ENCODE measurements around the gene LGALS1. TPM values are rescaled to one million over a fixed set of nuclear protein-coding genes. Genes with fewer than 3 reads are reported as not detected.

Gene LGALS1
- polyA plus RNA-seq (2013, experiment 1 of 2) = 1,236 TPM
- polyA plus RNA-seq (2013, experiment 2 of 2) = 1,057 TPM

DNA sequence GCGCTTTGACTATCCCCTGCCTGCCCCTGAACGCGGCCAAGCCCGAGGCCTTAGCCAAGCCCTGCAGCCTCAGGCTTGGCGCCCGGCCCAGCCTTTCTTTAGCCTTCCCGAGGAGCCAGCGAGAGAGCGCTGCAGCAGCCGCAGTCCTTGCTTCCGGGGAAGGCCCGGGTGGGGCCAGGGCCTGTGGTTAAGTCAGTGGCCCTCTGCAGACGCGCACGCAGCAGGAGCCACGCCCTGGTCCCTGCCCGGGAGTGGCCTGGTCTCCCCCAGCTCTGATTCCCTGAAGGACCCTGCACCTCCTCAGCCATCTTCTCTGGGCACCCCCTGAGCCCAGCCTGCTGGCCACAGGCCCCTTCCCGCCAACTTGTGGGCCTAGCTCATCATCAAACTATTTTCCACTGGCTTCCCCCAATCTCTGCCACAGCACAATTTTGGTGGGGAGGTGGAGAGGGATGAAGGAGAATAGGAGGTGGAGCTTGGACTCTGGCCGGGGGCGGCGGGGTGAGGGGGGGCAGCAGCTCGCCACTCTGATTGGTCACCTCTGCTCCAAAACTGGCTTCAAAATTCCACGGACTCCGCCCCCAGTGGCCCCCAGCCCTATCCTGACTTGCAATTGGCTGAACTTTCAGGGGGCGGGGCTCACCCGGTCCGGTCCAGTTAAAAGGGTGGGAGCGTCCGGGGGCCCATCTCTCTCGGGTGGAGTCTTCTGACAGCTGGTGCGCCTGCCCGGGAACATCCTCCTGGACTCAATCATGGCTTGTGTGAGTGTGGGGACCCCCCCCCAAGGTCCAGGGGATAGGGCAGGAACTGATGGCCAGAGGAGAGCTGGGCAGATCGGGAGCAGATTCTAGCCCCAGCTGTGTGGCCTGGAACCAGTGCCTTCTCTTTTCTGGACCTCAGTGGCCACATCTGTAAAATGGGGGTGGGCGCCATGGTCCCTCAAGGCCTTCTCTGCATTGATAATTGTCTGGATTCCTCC is at the start of gene LGALS1:
LGALS1 (plus strand) TSS at position 686 of the 979 bp plus-strand sequence; CDS start at position 753, 67 bp downstream.
- H3K4me1 ChIP-seq (ENCODE audit: control insufficient read depth, insufficient read depth, low read length, poor library complexity, severe bottlenecking) = peaks cover 6% of the 10 kb centered on the region
- H3K27ac ChIP-seq (ENCODE audit: low read depth, low read length, severe bottlenecking) = peak within 1 kb of the TSS; percentile 88
- 32 to 53% methylated on average over 26 to 28 of the region's 34 CpGs for WGBS, 2 experiments (ENCODE audit: insufficient coverage in 2 of 2)
- peak within 1 kb of the TSS; percentile 52 for H3K4me3 ChIP-seq (ENCODE audit: extremely low read depth, insufficient read depth, low read length, poor library complexity, severe bottlenecking)
- H3K36me3 ChIP-seq (ENCODE audit: control insufficient read depth, insufficient read depth, low read length) = peaks cover 9% of the 10 kb centered on the region
- H3K9me3 ChIP-seq (ENCODE audit: control insufficient read depth, low read length) = no peaks in the 10 kb centered on the region

GRCh38 chr22:37625737-37626136 is 49.7 kb upstream of the LGALS1 start:
- H3K27ac ChIP-seq (ENCODE audit: low read depth, low read length, severe bottlenecking) = no peak overlapping the region
- WGBS, 2 experiments (ENCODE audit: insufficient coverage in 2 of 2) = 97% methylated on average over 6 to 12 of the region's 14 CpGs
- no peaks in the 10 kb centered on the region for H3K9me3 ChIP-seq (ENCODE audit: control insufficient read depth, low read length)
- peaks cover 47% of the 10 kb centered on the region for H3K36me3 ChIP-seq (ENCODE audit: control insufficient read depth, insufficient read depth, low read length)
- H3K4me3 ChIP-seq (ENCODE audit: extremely low read depth, insufficient read depth, low read length, poor library complexity, severe bottlenecking) = no peak overlapping the region
- H3K4me1 ChIP-seq (ENCODE audit: control insufficient read depth, insufficient read depth, low read length, poor library complexity, severe bottlenecking) = peaks cover 12% of the 10 kb centered on the region

DNA sequence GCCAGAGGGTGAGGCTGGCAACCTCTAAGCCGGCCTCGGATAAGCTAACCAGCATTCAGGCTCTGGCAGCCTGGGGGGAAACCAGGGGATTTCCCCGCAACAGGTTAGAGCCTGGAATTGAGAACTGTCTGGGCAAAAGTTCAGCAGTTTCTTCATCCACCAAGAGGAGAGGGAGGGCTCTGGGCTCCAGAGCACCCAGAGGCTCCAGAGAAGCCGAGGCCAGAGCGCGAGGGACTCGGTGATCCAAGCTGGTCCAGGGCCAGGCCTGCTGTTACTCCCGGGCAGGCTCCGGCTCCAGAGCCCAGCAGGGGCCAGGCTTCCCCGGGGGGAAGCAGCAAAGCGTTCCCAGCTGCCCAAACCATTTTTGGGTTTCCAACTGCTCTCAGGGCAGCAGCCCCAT is 49.3 kb upstream of the LGALS1 start:
- peak overlapping the region; percentile 10 for H3K27ac ChIP-seq (ENCODE audit: low read depth, low read length, severe bottlenecking)
- H3K4me1 ChIP-seq (ENCODE audit: control insufficient read depth, insufficient read depth, low read length, poor library complexity, severe bottlenecking) = peaks cover 12% of the 10 kb centered on the region
- no peak overlapping the region for H3K4me3 ChIP-seq (ENCODE audit: extremely low read depth, insufficient read depth, low read length, poor library complexity, severe bottlenecking)
- WGBS, 2 experiments (ENCODE audit: insufficient coverage in 2 of 2) = 94 to 95% methylated on average over 11 of the region's 11 CpGs
- H3K36me3 ChIP-seq (ENCODE audit: control insufficient read depth, insufficient read depth, low read length) = peaks cover 45% of the 10 kb centered on the region
- no peaks in the 10 kb centered on the region for H3K9me3 ChIP-seq (ENCODE audit: control insufficient read depth, low read length)

DNA sequence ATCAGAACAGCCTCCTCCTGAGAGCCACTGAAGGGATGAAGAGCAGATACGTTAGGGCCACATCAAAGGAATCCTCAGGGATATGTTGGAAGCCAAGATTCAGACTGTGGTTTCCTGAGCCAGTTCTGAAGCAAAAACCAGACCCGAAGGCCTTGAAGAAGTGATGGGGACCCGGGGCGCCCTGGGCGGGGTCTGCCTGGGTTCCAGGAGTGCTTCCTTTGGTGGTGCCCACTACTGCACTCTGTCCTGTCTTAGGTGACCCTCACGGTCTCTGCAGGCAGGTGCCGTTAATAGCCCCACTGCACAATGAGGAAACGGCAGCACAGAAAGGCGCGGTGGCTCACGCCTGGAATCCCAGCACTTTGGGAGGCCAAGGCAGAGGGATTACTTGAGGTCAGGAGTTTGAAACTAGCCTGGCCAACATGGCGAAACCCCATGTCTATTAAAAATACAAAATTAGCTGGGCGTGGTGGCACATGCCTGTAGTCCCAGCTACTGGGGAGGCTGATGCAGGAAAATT is 48.8 kb upstream of the LGALS1 start:
- H3K27ac ChIP-seq (ENCODE audit: low read depth, low read length, severe bottlenecking) = peak overlapping the region; percentile 10
- no peak overlapping the region for H3K4me3 ChIP-seq (ENCODE audit: extremely low read depth, insufficient read depth, low read length, poor library complexity, severe bottlenecking)
- H3K4me1 ChIP-seq (ENCODE audit: control insufficient read depth, insufficient read depth, low read length, poor library complexity, severe bottlenecking) = peaks cover 12% of the 10 kb centered on the region
- H3K9me3 ChIP-seq (ENCODE audit: control insufficient read depth, low read length) = no peaks in the 10 kb centered on the region
- H3K36me3 ChIP-seq (ENCODE audit: control insufficient read depth, insufficient read depth, low read length) = peaks cover 40% of the 10 kb centered on the region
- WGBS, 2 experiments (ENCODE audit: insufficient coverage in 2 of 2) = 92 to 96% methylated on average over 13 of the region's 13 CpGs

GRCh38 chr22:37627121-37627520 is 48.3 kb upstream of the LGALS1 start:
- peaks cover 12% of the 10 kb centered on the region for H3K4me1 ChIP-seq (ENCODE audit: control insufficient read depth, insufficient read depth, low read length, poor library complexity, severe bottlenecking)
- WGBS, 2 experiments (ENCODE audit: insufficient coverage in 2 of 2) = 82 to 83% methylated on average over 7 of the region's 7 CpGs
- peaks cover 40% of the 10 kb centered on the region for H3K36me3 ChIP-seq (ENCODE audit: control insufficient read depth, insufficient read depth, low read length)
- H3K27ac ChIP-seq (ENCODE audit: low read depth, low read length, severe bottlenecking) = no peak overlapping the region
- no peaks in the 10 kb centered on the region for H3K9me3 ChIP-seq (ENCODE audit: control insufficient read depth, low read length)
- H3K4me3 ChIP-seq (ENCODE audit: extremely low read depth, insufficient read depth, low read length, poor library complexity, severe bottlenecking) = no peak overlapping the region

GRCh38 chr22:37627545-37627944 is 47.9 kb upstream of the LGALS1 start:
- H3K9me3 ChIP-seq (ENCODE audit: control insufficient read depth, low read length) = no peaks in the 10 kb centered on the region
- H3K4me3 ChIP-seq (ENCODE audit: extremely low read depth, insufficient read depth, low read length, poor library complexity, severe bottlenecking) = no peak overlapping the region
- 88 to 98% methylated on average over 6 of the region's 6 CpGs for WGBS, 2 experiments (ENCODE audit: insufficient coverage in 2 of 2)
- peaks cover 15% of the 10 kb centered on the region for H3K4me1 ChIP-seq (ENCODE audit: control insufficient read depth, insufficient read depth, low read length, poor library complexity, severe bottlenecking)
- peaks cover 40% of the 10 kb centered on the region for H3K36me3 ChIP-seq (ENCODE audit: control insufficient read depth, insufficient read depth, low read length)
- no peak overlapping the region for H3K27ac ChIP-seq (ENCODE audit: low read depth, low read length, severe bottlenecking)

DNA sequence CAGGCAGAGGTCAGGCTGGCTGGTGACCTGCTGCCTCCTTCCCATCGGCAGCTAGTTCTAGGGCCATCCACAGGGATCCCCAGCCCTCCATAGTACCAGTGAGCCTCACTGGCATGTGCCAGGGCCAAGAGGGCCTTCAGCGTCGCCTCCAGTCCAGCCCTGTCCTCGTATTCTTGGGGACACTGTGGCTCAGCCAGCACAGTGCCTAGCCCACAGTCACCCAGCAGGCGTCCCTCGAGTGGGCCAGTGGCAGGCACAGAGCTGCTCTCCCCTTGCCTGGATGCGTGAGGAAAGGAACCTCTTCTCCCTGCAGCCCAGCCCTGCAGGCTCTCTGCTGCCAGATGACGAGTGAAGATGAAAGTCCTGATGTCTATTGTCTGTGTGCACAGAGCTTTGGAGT is 46.6 kb upstream of the LGALS1 start:
- no peak overlapping the region for H3K27ac ChIP-seq (ENCODE audit: low read depth, low read length, severe bottlenecking)
- no peaks in the 10 kb centered on the region for H3K9me3 ChIP-seq (ENCODE audit: control insufficient read depth, low read length)
- H3K4me1 ChIP-seq (ENCODE audit: control insufficient read depth, insufficient read depth, low read length, poor library complexity, severe bottlenecking) = peaks cover 28% of the 10 kb centered on the region
- WGBS, 2 experiments (ENCODE audit: insufficient coverage in 2 of 2) = 90 to 96% methylated on average over 5 to 6 of the region's 8 CpGs
- H3K36me3 ChIP-seq (ENCODE audit: control insufficient read depth, insufficient read depth, low read length) = peaks cover 33% of the 10 kb centered on the region
- H3K4me3 ChIP-seq (ENCODE audit: extremely low read depth, insufficient read depth, low read length, poor library complexity, severe bottlenecking) = no peak overlapping the region

DNA sequence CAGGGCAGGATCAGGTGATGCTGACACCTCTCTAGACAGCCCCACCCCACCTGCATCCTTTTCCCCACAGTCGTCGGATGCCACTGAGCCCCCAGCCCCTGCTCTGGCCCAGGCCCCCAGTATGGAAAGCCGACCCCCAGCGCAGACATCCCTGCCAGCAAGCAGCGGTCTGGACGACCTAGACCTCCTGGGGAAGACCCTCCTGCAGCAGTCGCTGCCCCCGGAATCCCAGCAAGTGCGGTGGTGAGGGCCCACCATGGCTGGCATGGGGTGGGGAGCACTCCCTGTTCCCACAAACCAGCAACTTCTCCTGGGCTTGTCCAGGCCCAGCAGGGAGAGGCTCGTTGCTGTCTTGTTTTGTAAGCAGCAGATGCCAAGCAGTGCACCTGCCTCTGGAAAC is 45.5 kb upstream of the LGALS1 start:
- no peak overlapping the region for H3K4me3 ChIP-seq (ENCODE audit: extremely low read depth, insufficient read depth, low read length, poor library complexity, severe bottlenecking)
- WGBS, 2 experiments (ENCODE audit: insufficient coverage in 2 of 2) = 87 to 95% methylated on average over 4 to 10 of the region's 10 CpGs
- H3K36me3 ChIP-seq (ENCODE audit: control insufficient read depth, insufficient read depth, low read length) = peaks cover 25% of the 10 kb centered on the region
- no peaks in the 10 kb centered on the region for H3K9me3 ChIP-seq (ENCODE audit: control insufficient read depth, low read length)
- H3K4me1 ChIP-seq (ENCODE audit: control insufficient read depth, insufficient read depth, low read length, poor library complexity, severe bottlenecking) = peaks cover 39% of the 10 kb centered on the region
- H3K27ac ChIP-seq (ENCODE audit: low read depth, low read length, severe bottlenecking) = no peak overlapping the region

DNA sequence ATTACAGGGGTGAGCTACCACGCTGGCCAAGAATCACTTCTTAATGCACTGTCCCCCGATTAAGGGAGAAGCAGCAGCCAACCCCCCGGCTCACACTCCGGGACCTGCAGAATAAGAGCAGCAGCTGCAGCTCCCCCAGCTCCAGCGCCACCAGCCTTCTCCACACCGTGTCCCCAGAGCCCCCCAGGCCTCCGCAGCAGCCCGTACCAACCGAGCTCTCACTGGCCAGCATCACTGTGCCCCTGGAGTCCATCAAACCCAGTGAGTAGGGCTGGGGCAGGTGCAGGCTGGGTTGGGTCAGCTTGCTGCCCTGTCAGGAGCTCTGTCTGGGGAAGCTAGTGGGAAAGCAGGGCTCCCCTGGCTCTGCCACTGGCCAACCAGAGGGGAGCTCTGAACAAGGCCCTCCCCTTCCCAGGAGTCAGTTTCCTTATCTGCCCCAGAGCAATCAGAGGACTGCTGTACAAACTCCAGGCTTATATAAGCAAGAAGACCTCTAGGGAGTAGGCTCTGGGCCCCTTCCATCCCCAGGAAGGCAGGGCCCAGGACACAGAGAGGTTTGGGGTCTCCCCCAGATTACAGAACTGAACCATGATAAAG is 44.5 kb upstream of the LGALS1 start:
- Histone ChIP-seq H3K27ac (ENCODE audit: low read depth, low read length, severe bottlenecking) (peak overlapping the region; percentile 16), H3K9me3 (ENCODE audit: control insufficient read depth, low read length) (no peaks in the 10 kb centered on the region), H3K36me3 (ENCODE audit: control insufficient read depth, insufficient read depth, low read length) (peaks cover 16% of the 10 kb centered on the region), H3K4me1 (ENCODE audit: control insufficient read depth, insufficient read depth, low read length, poor library complexity, severe bottlenecking) (peaks cover 47% of the 10 kb centered on the region), H3K4me3 (ENCODE audit: extremely low read depth, insufficient read depth, low read length, poor library complexity, severe bottlenecking) (no peak overlapping the region)
- WGBS, 2 experiments (ENCODE audit: insufficient coverage in 2 of 2) = 97 to 98% methylated on average over 5 to 9 of the region's 9 CpGs

DNA sequence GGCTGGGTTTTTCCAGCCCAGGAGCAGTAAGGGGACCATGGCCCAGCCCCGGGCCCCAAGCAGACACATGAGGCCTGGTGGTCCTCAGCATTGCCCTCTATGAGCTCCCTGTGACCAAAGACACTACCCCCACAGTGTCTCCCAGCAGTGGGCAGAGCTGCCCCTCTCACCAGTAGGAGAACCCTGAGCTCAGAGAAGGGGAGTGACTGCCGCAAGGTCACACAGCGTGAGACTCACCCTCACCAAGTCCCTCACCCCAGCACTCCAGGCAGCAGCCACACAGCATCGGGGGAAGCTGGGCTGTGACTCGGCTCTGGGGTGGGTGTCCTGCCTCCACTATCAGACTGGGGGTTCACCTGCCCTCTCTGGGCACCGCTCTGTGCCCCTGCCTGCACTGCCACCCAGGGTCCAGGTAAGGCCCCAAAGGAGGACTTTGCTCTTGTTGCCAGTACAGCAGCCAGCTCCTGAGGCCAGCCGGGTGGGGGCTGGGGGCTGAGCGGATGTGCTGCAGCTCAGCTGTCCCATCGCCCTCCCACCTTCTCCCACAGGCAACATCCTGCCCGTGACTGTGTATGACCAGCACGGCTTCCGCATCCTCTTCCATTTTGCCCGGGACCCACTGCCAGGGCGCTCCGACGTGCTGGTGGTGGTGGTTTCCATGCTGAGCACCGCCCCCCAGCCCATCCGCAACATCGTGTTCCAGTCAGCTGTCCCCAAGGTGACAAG is 43.8 kb upstream of the LGALS1 start:
- H3K4me3 ChIP-seq (ENCODE audit: extremely low read depth, insufficient read depth, low read length, poor library complexity, severe bottlenecking) = no peak overlapping the region
- 92 to 96% methylated on average over 17 to 19 of the region's 19 CpGs for WGBS, 2 experiments (ENCODE audit: insufficient coverage in 2 of 2)
- H3K27ac ChIP-seq (ENCODE audit: low read depth, low read length, severe bottlenecking) = peak overlapping the region; percentile 16
- H3K36me3 ChIP-seq (ENCODE audit: control insufficient read depth, insufficient read depth, low read length) = peaks cover 15% of the 10 kb centered on the region
- no peaks in the 10 kb centered on the region for H3K9me3 ChIP-seq (ENCODE audit: control insufficient read depth, low read length)
- peaks cover 52% of the 10 kb centered on the region for H3K4me1 ChIP-seq (ENCODE audit: control insufficient read depth, insufficient read depth, low read length, poor library complexity, severe bottlenecking)
